Tracheal epithelial cell (primary cell): ENCODE measurements around the gene PNMA8B. TPM values are rescaled to one million over a fixed set of nuclear protein-coding genes. Genes with fewer than 3 reads are reported as not detected.

Source experiments
- total RNA-seq: library from RNA; depleted of rRNA; stranded (reverse); fragments of >200 nt; gene quantifications from 2 replicates; pipeline ENCODE4 v1.2.1, GENCODE V29; 2014

The PNMA8B gene, protein sequence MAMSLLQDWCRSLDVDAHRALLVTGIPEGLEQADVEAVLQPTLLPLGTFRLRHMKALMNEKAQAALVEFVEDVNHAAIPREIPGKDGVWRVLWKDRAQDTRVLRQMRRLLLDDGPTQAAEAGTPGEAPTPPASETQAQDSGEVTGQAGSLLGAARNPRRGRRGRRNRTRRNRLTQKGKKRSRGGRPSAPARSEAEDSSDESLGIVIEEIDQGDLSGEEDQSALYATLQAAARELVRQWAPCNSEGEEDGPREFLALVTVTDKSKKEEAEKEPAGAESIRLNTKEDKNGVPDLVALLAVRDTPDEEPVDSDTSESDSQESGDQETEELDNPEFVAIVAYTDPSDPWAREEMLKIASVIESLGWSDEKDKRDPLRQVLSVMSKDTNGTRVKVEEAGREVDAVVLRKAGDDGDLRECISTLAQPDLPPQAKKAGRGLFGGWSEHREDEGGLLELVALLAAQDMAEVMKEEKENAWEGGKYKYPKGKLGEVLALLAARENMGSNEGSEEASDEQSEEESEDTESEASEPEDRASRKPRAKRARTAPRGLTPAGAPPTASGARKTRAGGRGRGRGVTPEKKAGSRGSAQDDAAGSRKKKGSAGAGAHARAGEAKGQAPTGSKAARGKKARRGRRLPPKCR
- total RNA-seq: 0.24 TPM in 1 of 2 replicates, not detected in the other

DNA sequence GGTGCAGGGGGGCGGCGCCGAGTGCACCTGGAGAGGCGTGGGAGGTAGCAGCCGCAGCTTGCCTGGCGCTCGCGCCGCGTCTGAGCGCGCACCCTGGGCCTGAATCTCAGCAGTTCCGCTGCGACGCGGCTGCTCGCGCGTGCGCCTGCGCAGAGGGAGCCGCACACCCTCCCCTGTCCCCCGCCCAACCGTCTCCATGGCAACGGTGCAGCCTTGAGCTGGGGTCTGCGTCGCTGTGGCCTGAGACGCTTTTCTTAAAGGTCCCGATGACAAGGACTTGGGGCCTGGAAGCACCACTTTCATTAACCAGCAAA, at the start of gene PNMA8B:
TSS of gene PNMA8B (minus strand) at position 82 of the 314 bp plus-strand sequence. CDS start 402 bp downstream, outside the sequence.

DNA sequence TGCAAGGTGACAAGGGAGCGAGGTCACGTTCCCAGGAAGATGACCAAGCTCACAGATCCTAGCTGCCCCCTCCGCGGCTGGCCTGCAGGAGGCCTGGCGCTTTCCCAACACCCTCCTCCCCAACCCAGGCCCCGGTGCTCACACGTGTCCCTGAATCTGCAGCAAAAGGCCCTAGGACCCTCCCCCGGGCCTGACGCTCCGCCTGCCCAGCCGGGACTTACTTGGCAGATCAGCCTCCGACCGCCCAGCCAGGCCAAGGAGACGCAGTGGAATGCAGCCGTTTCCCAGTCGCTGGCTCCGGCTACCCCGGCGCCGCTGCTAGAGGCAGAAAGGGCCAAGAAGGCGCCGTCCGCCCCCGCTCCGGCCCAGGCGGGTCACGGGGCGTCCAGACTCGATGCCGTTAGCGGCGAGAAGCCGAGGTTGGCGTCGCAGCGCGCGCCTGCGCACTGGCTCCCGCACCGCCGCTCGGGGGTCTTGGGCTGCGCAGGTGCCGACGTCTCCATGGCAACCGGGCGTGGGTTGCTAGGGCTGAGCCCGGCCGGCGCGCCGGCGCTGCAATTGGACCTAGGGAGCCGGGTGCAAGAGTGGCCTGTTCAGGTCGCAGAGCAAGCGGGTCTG, 24.4 kb downstream of the PNMA8B start, which contains the start of gene PNMA8A:
TSS of gene PNMA8A (minus strand) at position 448 of the 618 bp plus-strand sequence. CDS start 528 bp downstream, outside the sequence.

Other genes starting within 250 kb of the PNMA8B start
- gene HIF3A, start 198.8 kb downstream of the PNMA8B start, total RNA-seq: 0.48 and 0.85 TPM in 2 replicates
- 39.0 and 39.9 TPM in 2 replicates for gene PPP5C, start 148.8 kb downstream of the PNMA8B start, total RNA-seq
- gene CCDC8, start 82.3 kb downstream of the PNMA8B start, total RNA-seq: 8.1 and 27.2 TPM in 2 replicates
- gene PNMA8C, start 66.9 kb downstream of the PNMA8B start, total RNA-seq: not detected in 2 replicates
- 0.72 and 2.3 TPM in 2 replicates for gene PNMA8A, start 24.3 kb downstream of the PNMA8B start, total RNA-seq
- gene CALM3, start 105.5 kb upstream of the PNMA8B start, total RNA-seq: 47.7 and 84.1 TPM in 2 replicates
- not detected in 2 replicates for gene PTGIR, start 129.2 kb upstream of the PNMA8B start, total RNA-seq
- gene GNG8, start 140.3 kb upstream of the PNMA8B start, total RNA-seq: not detected in 2 replicates
- not detected in 2 replicates for gene DACT3, start 165.3 kb upstream of the PNMA8B start, total RNA-seq
- gene PRKD2, start 221.2 kb upstream of the PNMA8B start, total RNA-seq: 21.2 and 25.2 TPM in 2 replicates